Gastroesophageal sphincter (tissue), 3 donors: ENCODE results near the gene DAAM1.

Source experiments
- CTCF ChIP-seq, 4 experiments: fragments of 200-600 bp in 2 of 4; fragments of 450-650 bp in 2 of 4; sonication (generic) in 1 of 4; IDR thresholded peaks; one replicate each; pipeline ENCODE4 v1.5.1; 2017 to 2019; ENCODE audit warnings: antibody characterized with exemption in 4 of 4, mild to moderate bottlenecking in 2 of 4, moderate library complexity in 2 of 4
- EP300 ChIP-seq: sonication (generic); formaldehyde crosslinking; IDR thresholded peaks from one replicate; pipeline ENCODE4 v1.6.1; 2017; ENCODE audit warnings: antibody characterized with exemption, mild to moderate bottlenecking

DNA sequence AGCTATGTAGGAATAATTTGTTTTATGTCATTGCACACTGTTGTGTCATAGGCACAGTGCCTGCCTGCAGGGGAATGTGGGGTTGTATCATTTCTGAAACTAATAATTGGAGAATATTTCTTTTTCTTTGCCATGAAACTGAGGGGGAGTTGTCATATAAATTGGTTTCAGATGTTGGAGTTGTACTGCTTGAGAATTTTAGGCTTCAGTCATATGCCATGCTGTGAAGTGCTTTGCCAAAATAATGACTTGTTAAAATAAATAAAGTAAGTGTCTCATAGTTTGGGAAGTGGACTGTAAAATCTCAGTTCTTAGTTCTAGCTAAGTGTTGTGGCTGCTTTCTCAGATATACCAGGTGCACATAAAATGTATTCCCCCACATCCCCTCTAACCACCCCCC is 116.8 kb downstream of the DAAM1 start:
- no peak for TF ChIP-seq CTCF (IDR thresholded peaks at IDR 0.05)
- no peak for TF ChIP-seq EP300
